A673 (cell line): ENCODE measurements around the gene KCNQ1.

Experiments used
- EZH2 ChIP-seq: fragments of 200-600 bp; sonication (generic); IDR thresholded peaks from 2 replicates; pipeline ENCODE4 v1.6.1; 2017; ENCODE audit warnings: borderline replicate concordance, low read depth, mild to moderate bottlenecking, mixed read lengths, antibody characterized with exemption, low read length; ENCODE audit not compliant: poor library complexity, severe bottlenecking
- TF ChIP-seq, protein P1 (sequence below): fragments of 300-800, 200-600 bp; sonication (generic); conservative IDR thresholded peaks from 2 replicates; pipeline ENCODE4 v1.5.1; 2017; ENCODE audit warnings: low read depth, mild to moderate bottlenecking, antibody characterized with exemption, low read length, moderate library complexity, mixed read lengths

DNA sequence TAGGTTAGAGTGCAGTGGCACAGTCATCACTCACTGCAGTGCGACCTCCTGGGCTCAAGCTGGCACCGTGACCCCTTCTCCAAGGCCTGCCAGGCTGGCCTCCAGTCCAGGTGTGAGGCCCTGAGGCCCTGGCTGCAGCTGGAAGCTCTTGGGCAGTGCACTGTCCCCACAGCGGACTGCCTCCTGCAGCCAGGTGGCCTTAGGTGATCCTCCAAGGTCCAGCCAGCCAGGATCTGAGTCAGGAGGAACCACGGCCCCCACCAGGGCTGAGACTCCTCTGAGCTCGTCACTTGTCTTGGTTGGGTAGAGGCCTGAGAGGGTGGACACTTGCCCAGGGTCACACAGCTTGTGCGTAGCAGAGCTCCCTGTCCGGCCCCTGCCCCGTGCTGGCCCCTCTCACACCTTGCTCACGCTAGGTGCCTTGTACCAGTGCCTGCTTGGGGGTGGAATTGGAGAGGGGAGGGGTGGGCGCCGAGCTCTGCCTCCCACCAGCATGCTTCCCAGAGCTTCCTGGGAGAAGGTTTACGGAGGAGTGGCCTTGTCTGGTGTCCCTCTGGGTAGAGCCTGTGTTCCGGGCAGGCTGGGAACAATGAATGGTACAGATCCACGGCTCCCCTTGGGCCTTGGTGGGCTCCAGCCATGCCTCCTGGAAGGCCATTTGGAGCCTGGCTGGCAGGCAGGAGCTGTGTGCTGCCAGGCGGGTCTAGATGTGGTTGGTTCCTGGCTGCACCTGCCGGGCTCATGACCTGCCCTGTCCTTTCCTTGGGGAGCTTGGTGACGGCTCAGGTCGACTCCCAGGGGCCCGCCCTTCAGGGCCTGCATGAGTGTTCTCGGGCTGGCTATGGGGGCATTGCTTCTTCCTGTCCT, 20.6 kb downstream of the KCNQ1 start:
- TF ChIP-seq, protein P1, sequence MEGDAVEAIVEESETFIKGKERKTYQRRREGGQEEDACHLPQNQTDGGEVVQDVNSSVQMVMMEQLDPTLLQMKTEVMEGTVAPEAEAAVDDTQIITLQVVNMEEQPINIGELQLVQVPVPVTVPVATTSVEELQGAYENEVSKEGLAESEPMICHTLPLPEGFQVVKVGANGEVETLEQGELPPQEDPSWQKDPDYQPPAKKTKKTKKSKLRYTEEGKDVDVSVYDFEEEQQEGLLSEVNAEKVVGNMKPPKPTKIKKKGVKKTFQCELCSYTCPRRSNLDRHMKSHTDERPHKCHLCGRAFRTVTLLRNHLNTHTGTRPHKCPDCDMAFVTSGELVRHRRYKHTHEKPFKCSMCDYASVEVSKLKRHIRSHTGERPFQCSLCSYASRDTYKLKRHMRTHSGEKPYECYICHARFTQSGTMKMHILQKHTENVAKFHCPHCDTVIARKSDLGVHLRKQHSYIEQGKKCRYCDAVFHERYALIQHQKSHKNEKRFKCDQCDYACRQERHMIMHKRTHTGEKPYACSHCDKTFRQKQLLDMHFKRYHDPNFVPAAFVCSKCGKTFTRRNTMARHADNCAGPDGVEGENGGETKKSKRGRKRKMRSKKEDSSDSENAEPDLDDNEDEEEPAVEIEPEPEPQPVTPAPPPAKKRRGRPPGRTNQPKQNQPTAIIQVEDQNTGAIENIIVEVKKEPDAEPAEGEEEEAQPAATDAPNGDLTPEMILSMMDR = no peak
- no peak for TF ChIP-seq EZH2
